Activated CD8-positive, alpha-beta T cell treated with anti-CD3 and anti-CD28 coated beads for 36 hours (primary cell): ENCODE measurements around the gene STRADA. TPM values are rescaled to one million over a fixed set of nuclear protein-coding genes. Genes with fewer than 3 reads are reported as not detected.

Experiments
- ATAC-seq: fragments of 200-7000 bp; cut with Tn5 transposase; one replicate; pipeline ENCODE4 v1.10.0; 2021; ENCODE audit warnings: mild to moderate bottlenecking, moderate library complexity
- CTCF ChIA-PET: fragments of 350-600 bp; sonication (Branson Sonifier 250); formaldehyde crosslinking; loops from one replicate; lab custom pipeline; 2021; ENCODE audit warnings: antibody characterized with exemption; lab: Charles Lee
- POLR2A ChIA-PET: fragments of 350-600 bp; sonication (Branson Sonifier 250); formaldehyde crosslinking; loops from one replicate; lab custom pipeline; 2021; ENCODE audit warnings: antibody characterized with exemption; lab: Charles Lee
- DNase-seq: peaks from one replicate; pipeline ENCODE4 v3.0.0-alpha.2; 2020
- H3K27ac Mint-ChIP-seq: one replicate; pipeline ENCODE4 v1.8.0; 2021; ENCODE audit warnings: mild to moderate bottlenecking, mixed read lengths
- H3K27me3 Mint-ChIP-seq: one replicate; pipeline ENCODE4 v1.8.0; 2021; ENCODE audit warnings: mixed read lengths
- H3K36me3 Mint-ChIP-seq: one replicate; pipeline ENCODE4 v1.8.0; 2021; ENCODE audit warnings: low read depth, mixed read lengths
- H3K4me1 Mint-ChIP-seq: one replicate; pipeline ENCODE4 v1.8.0; 2021; ENCODE audit warnings: low read depth, mixed read lengths
- H3K4me3 Mint-ChIP-seq: one replicate; pipeline ENCODE4 v1.8.0; 2021; ENCODE audit warnings: mild to moderate bottlenecking, moderate library complexity, mixed read lengths
- H3K9me3 Mint-ChIP-seq: one replicate; pipeline ENCODE4 v1.8.0; 2021; ENCODE audit warnings: mixed read lengths
- CTCF ChIP-seq: fragments of 200-600 bp; IDR thresholded peaks from one replicate; pipeline ENCODE4 v1.8.0; 2022; ENCODE audit warnings: antibody characterized with exemption, mild to moderate bottlenecking
- intact Hi-C: fragments of 100-400 bp; cut with micrococcal nuclease; formaldehyde crosslinking; loops from one replicate; pipeline ENCODE4 v1.10.0; 2022
- total RNA-seq, 2 experiments: library from RNA; stranded (reverse); gene quantifications; one replicate each; pipeline ENCODE4 v1.2.3, GENCODE V29; 2021

STRADA gene
- total RNA-seq, 2 experiments from 2014 or later = 44.8 to 48.8 TPM

GRCh38 chr17:63657786-63658185 lies 83.8 kb downstream of the STRADA start:
- CTCF ChIA-PET = interaction anchor here (1.0 kb wide), 2 partner anchors 8 to 36 kb away, joined by 3 read pairs; partner anchors contain the start of gene MAP3K3

GRCh38 chr17:63653050-63653449 lies 88.5 kb downstream of the STRADA start:
- DNase-seq = no peak
- no peak for ATAC-seq
- peaks cover 7% of the 10 kb centered on the region for H3K36me3 Mint-ChIP-seq
- ChIA-PET POLR2A (no interaction called here), CTCF (interaction anchor here (1.3 kb wide), 1 partner anchor 228 kb away, joined by 4 read pairs; no protein-coding TSS in a partner anchor)
- H3K27ac Mint-ChIP-seq = no peak overlapping the region
- H3K9me3 Mint-ChIP-seq = no peaks in the 10 kb centered on the region
- no peak overlapping the region for H3K4me3 Mint-ChIP-seq
- intact Hi-C loops = no loop called here
- no peaks in the 10 kb centered on the region for H3K27me3 Mint-ChIP-seq
- no peak for TF ChIP-seq CTCF
- H3K4me1 Mint-ChIP-seq = peaks cover 4% of the 10 kb centered on the region

More at GRCh38 chr17:63657786-63658185, 83.8 kb downstream of the STRADA start:
- H3K4me3 Mint-ChIP-seq = no peak overlapping the region
- no peak for ATAC-seq
- no peaks in the 10 kb centered on the region for H3K4me1 Mint-ChIP-seq
- peaks cover 6% of the 10 kb centered on the region for H3K36me3 Mint-ChIP-seq
- intact Hi-C loops = no loop called here
- no peak overlapping the region for H3K27ac Mint-ChIP-seq
- H3K27me3 Mint-ChIP-seq = no peaks in the 10 kb centered on the region
- no peak for TF ChIP-seq CTCF
- no peaks in the 10 kb centered on the region for H3K9me3 Mint-ChIP-seq
- no peak for DNase-seq
- POLR2A ChIA-PET = interaction anchor here (0.6 kb wide), 1 partner anchor 1896 kb away, joined by 3 read pairs; no protein-coding TSS in a partner anchor

Other genes starting within 250 kb of the STRADA start
- not detected for gene KCNH6, start 218.4 kb downstream of the STRADA start, total RNA-seq
- gene DCAF7, start 191.3 kb downstream of the STRADA start, total RNA-seq = 100 to 1,000 TPM; 104 to 105 TPM
- 10 to 100 TPM; 27.0 to 30.4 TPM for gene TACO1, start 140.9 kb downstream of the STRADA start, total RNA-seq
- 10 to 100 TPM; 20.6 to 22.5 TPM for gene MAP3K3, start 119.4 kb downstream of the STRADA start, total RNA-seq
- gene LIMD2, start 41.7 kb downstream of the STRADA start, total RNA-seq = 100 to 1,000 TPM; 143 to 145 TPM
- 10 to 100 TPM; 63.0 to 64.4 TPM for gene CCDC47, start 31.8 kb upstream of the STRADA start, total RNA-seq
- 10 to 100 TPM; 91.9 to 96.0 TPM for gene DDX42, start 32.4 kb upstream of the STRADA start, total RNA-seq
- gene PSMC5, start 85.6 kb upstream of the STRADA start, total RNA-seq = 100 to 1,000 TPM; 155 to 157 TPM
- 10 to 100 TPM; 58.3 to 60.9 TPM for gene FTSJ3, start 85.9 kb upstream of the STRADA start, total RNA-seq
- gene SMARCD2, start 100.9 kb upstream of the STRADA start, total RNA-seq = 100 to 1,000 TPM in 1 of 2 experiments, 10 to 100 TPM in 1; 99.4 to 103 TPM
- gene CSH2, start 131.9 kb upstream of the STRADA start, total RNA-seq = not detected
- not detected for gene GH2, start 140.1 kb upstream of the STRADA start, total RNA-seq
- not detected for gene CSH1, start 154.8 kb upstream of the STRADA start, total RNA-seq
- not detected for gene CSHL1, start 169.5 kb upstream of the STRADA start, total RNA-seq
- gene GH1, start 177.0 kb upstream of the STRADA start, total RNA-seq = not detected
- gene CD79B, start 190.5 kb upstream of the STRADA start, total RNA-seq = 10 to 100 TPM; 28.4 to 31.6 TPM
- gene SCN4A, start 231.1 kb upstream of the STRADA start, total RNA-seq = under 1 TPM; 0.20 to 0.23 TPM